ENCODE results near the gene GGN. TPM values are rescaled to one million over a fixed set of nuclear protein-coding genes. Genes with fewer than 3 reads are reported as not detected.

Gene GGN
- total and polyA plus RNA-seq, 2 of the 13 experiments (the other 11 are each of a cell fraction or from before 2014, with no cell fraction given) = not detected

- H3K9me3 ChIP-seq (ENCODE audit: low read length) = no peaks in the 10 kb centered on the region
- ATAC-seq (no peak), DNase-seq (ENCODE audit: low spot score) (no peak), FAIRE-seq (no peak)
- no peaks in the 10 kb centered on the region; a peak in 1 of 5 replicates for H3K27me3 ChIP-seq (ENCODE audit: control insufficient read depth in 1 of 2, insufficient read depth in 2 of 2, low read length in 2 of 2)
- no TSS peak for BruUV-seq (replicated peaks)
- H3K27ac ChIP-seq (ENCODE audit: extremely low read length, insufficient read depth, low read length) = peak overlapping the region; percentile 50
- H3K79me2 ChIP-seq (ENCODE audit: insufficient read depth, low read length) = peaks cover 22% of the 10 kb centered on the region
- H4K20me1 ChIP-seq (ENCODE audit: insufficient read depth, low read length) = peaks cover 2% of the 10 kb centered on the region; the same call in 1 of the 2 replicates
- peaks cover 2 to 13% of the 10 kb centered on the region in 2 experiments; a peak in 3 of 5 replicates for H3K36me3 ChIP-seq (replicated peaks in 1 of 2; ENCODE audit: control insufficient read depth in 1 of 2, insufficient read depth in 2 of 2, low read length in 2 of 2)
- H3K9ac ChIP-seq (ENCODE audit: insufficient read depth, low read depth, low read length) = peak overlapping the region; percentile 55
- peaks cover 22% of the 10 kb centered on the region for H3K4me1 ChIP-seq (ENCODE audit: insufficient read depth, low read length)
- 82% methylated on average over 6 of the region's 6 CpGs for WGBS (ENCODE audit: low lambda C conversion rate)
- peak overlapping the region; percentile 59 to 92 (median 69) for H3K4me3 ChIP-seq (replicated peaks in 1 of 3; ENCODE audit: insufficient read depth in 1 of 3, low read depth in 2 of 3, low read length in 3 of 3)
- CTCF ChIA-PET (ENCODE audit: low intra/inter-chr PET ratio, low total read pairs) = interaction anchor here (0.9 kb wide), 1 partner anchor 130 kb away, joined by 3 read pairs; no protein-coding TSS in a partner anchor
- peak overlapping the region; percentile 74 for H3K4me2 ChIP-seq (ENCODE audit: low read depth, low read length)
- POLR2A ChIA-PET = interaction anchor here (0.6 to 3.3 kb wide), 23 partner anchors 11 to 557 kb away, joined by 3 to 49 read pairs (median 5); partner anchors contain the start of genes C19orf33, CATSPERG, EIF3K and FAM98C
- intact Hi-C loops (cut with micrococcal nuclease; ENCODE audit: unreplicated experiment) (loop anchor here (1.0 kb wide), 1 partner anchor 39 kb away; the partner anchor contains the start of gene CATSPERG), in situ Hi-C loops (cut with HindIII; ENCODE audit: extremely low pct_ligation_motif_present, low pct_unique_long_range_greater_than_20kb) (no loop called here)
- H2AFZ ChIP-seq (ENCODE audit: low read length) = peak overlapping the region; percentile 90
- no peak for TF ChIP-seq ZNF703 (CRISPR knock-in tag; IDR thresholded peaks at IDR 0.05; ENCODE audit: borderline replicate concordance)
- 0 out of 2 replicates have a peak, but pooled peaks have one; percentile 26 for TF ChIP-seq NKX3-1 (CRISPR knock-in tag; IDR thresholded peaks at IDR 0.05)
- TF ChIP-seq PREB (CRISPR knock-in tag; IDR thresholded peaks at IDR 0.05) = no peak
- TF ChIP-seq GFI1 (CRISPR knock-in tag; IDR thresholded peaks at IDR 0.05; ENCODE audit: borderline replicate concordance) = no peak
- no peak for TF ChIP-seq ZHX2 (IDR thresholded peaks at IDR 0.05; ENCODE audit: low read depth)
- TF ChIP-seq ZHX2 (CRISPR knock-in tag; IDR thresholded peaks at IDR 0.05; ENCODE audit: borderline replicate concordance) = no peak
- TF ChIP-seq TBP (CRISPR knock-in tag; IDR thresholded peaks at IDR 0.05) = 0 out of 2 replicates have a peak, but pooled peaks have one; percentile 27
- 0 out of 2 replicates have a peak, but pooled peaks have one; percentile 24 for TF ChIP-seq ZNF264 (CRISPR knock-in tag; IDR thresholded peaks at IDR 0.05)
- TF ChIP-seq ZNF879 (CRISPR knock-in tag; IDR thresholded peaks at IDR 0.05) = no peak
- no peak for TF ChIP-seq ZNF619 (CRISPR knock-in tag; IDR thresholded peaks at IDR 0.05)
- TF ChIP-seq ZSCAN30 (CRISPR knock-in tag; IDR thresholded peaks at IDR 0.05) = 0 out of 2 replicates have a peak, but pooled peaks have one; percentile 11
- TF ChIP-seq ZNF24 (IDR thresholded peaks at IDR 0.05) = no peak
Measured at GRCh38 chr19:38373907-38374331, 13.9 kb downstream of the GGN start.
